ENCODE data around the gene PUS7L.

GRCh38 chr12:43805149-43805859 lies 46.7 kb upstream of the PUS7L start:
- TF ChIP-seq, protein P1, sequence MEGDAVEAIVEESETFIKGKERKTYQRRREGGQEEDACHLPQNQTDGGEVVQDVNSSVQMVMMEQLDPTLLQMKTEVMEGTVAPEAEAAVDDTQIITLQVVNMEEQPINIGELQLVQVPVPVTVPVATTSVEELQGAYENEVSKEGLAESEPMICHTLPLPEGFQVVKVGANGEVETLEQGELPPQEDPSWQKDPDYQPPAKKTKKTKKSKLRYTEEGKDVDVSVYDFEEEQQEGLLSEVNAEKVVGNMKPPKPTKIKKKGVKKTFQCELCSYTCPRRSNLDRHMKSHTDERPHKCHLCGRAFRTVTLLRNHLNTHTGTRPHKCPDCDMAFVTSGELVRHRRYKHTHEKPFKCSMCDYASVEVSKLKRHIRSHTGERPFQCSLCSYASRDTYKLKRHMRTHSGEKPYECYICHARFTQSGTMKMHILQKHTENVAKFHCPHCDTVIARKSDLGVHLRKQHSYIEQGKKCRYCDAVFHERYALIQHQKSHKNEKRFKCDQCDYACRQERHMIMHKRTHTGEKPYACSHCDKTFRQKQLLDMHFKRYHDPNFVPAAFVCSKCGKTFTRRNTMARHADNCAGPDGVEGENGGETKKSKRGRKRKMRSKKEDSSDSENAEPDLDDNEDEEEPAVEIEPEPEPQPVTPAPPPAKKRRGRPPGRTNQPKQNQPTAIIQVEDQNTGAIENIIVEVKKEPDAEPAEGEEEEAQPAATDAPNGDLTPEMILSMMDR (tag by site-specific recombination; IDR thresholded peaks at IDR 0.05), result no peak
- TF ChIP-seq SCRT2 (tag by site-specific recombination; IDR thresholded peaks at IDR 0.05) (no peak), ZNF157 (tag by site-specific recombination; IDR thresholded peaks at IDR 0.05) (no peak), ZNF37A (tag by site-specific recombination; IDR thresholded peaks at IDR 0.05) (no peak), ZNF114 (tag by site-specific recombination; IDR thresholded peaks at IDR 0.05) (no peak), ZBTB48 (tag by site-specific recombination; IDR thresholded peaks at IDR 0.05) (no peak), ZFP41 (tag by site-specific recombination; IDR thresholded peaks at IDR 0.05; ENCODE audit: borderline replicate concordance) (no peak), ZNF274 (IDR thresholded peaks at IDR 0.05; ENCODE audit: low read length) (no peak), ZNF274 (tag by site-specific recombination; IDR thresholded peaks at IDR 0.05; ENCODE audit: borderline replicate concordance) (no peak), ZNF391 (tag by site-specific recombination; IDR thresholded peaks at IDR 0.05; ENCODE audit: borderline replicate concordance, low read depth) (no peak), ZNF785 (tag by site-specific recombination; IDR thresholded peaks at IDR 0.05) (no peak), ZXDB (tag by site-specific recombination; IDR thresholded peaks at IDR 0.05) (no peak)
- TF ChIP-seq, protein P2, sequence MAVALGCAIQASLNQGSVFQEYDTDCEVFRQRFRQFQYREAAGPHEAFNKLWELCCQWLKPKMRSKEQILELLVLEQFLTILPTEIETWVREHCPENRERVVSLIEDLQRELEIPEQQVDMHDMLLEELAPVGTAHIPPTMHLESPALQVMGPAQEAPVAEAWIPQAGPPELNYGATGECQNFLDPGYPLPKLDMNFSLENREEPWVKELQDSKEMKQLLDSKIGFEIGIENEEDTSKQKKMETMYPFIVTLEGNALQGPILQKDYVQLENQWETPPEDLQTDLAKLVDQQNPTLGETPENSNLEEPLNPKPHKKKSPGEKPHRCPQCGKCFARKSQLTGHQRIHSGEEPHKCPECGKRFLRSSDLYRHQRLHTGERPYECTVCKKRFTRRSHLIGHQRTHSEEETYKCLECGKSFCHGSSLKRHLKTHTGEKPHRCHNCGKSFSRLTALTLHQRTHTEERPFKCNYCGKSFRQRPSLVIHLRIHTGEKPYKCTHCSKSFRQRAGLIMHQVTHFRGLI (tag by site-specific recombination; IDR thresholded peaks at IDR 0.05), result no peak
